CD4-positive, alpha-beta T cell (primary cell): ENCODE measurements around the gene ERH. TPM values are rescaled to one million over a fixed set of nuclear protein-coding genes. Genes with fewer than 3 reads are reported as not detected.

Source experiments
- ATAC-seq: fragments of 200-7000 bp; cut with Tn5 transposase; one replicate; pipeline ENCODE4 v1.10.0; 2022; ENCODE audit warnings: mild to moderate bottlenecking; ENCODE audit not compliant: poor library complexity
- CTCF ChIA-PET: fragments of 350-600 bp; sonication (Branson Sonifier 250); formaldehyde crosslinking; loops from one replicate; lab custom pipeline; 2021; ENCODE audit warnings: antibody characterized with exemption, inconsistent platforms; lab: Charles Lee
- POLR2A ChIA-PET: fragments of 350-600 bp; sonication (Branson Sonifier 250); formaldehyde crosslinking; loops from one replicate; lab custom pipeline; 2021; ENCODE audit warnings: antibody characterized with exemption, inconsistent platforms; lab: Charles Lee
- DNase-seq, 14 experiments: peaks; one replicate each; pipeline ENCODE4 v3.0.0-alpha.2; 2013 to 2020; ENCODE audit warnings: mixed read lengths in 2 of 14
- H3K27ac ChIP-seq, 2 donors: one replicate each; pipeline versions ENCODE4 v1.5.1 to v1.7.0; 2013; ENCODE audit warnings: low read length in 2 of 2, low read depth in 1 of 2, mild to moderate bottlenecking in 1 of 2
- H3K27me3 ChIP-seq, 2 experiments: 1 replicate in 1 of 2; 2 replicates in 1 of 2; pipeline versions ENCODE4 v1.6.1 to v1.7.0; 2013; ENCODE audit warnings: low read length in 2 of 2, control low read depth in 1 of 2, mild to moderate bottlenecking in 1 of 2, moderate library complexity in 1 of 2; ENCODE audit not compliant: insufficient read depth in 2 of 2, control insufficient read depth in 1 of 2
- H3K36me3 ChIP-seq: one replicate; pipeline ENCODE4 v1.6.1; 2013; ENCODE audit warnings: low read length, control low read depth; ENCODE audit not compliant: insufficient read depth
- H3K4me1 ChIP-seq: one replicate; pipeline ENCODE4 v1.6.1; 2013; ENCODE audit warnings: low read length, control low read depth; ENCODE audit not compliant: insufficient read depth
- H3K4me3 ChIP-seq: one replicate; pipeline ENCODE4 v1.5.1; 2013; ENCODE audit warnings: mild to moderate bottlenecking, low read length, moderate library complexity
- H3K9me3 ChIP-seq, 2 experiments: 1 replicate in 1 of 2; 2 replicates in 1 of 2; pipeline versions ENCODE4 v1.6.1 to v1.7.0; 2013; ENCODE audit warnings: low read length in 2 of 2, mild to moderate bottlenecking in 2 of 2, control low read depth in 1 of 2, moderate library complexity in 1 of 2; ENCODE audit not compliant: control insufficient read depth in 1 of 2, insufficient read depth in 1 of 2
- H3K27ac Mint-ChIP-seq: one replicate; pipeline ENCODE4 v1.8.0; 2020; ENCODE audit warnings: mixed read lengths
- H3K27me3 Mint-ChIP-seq: one replicate; pipeline ENCODE4 v1.8.0; 2021; ENCODE audit warnings: mixed read lengths
- H3K36me3 Mint-ChIP-seq: one replicate; pipeline ENCODE4 v1.8.0; 2021; ENCODE audit warnings: low read depth, mixed read lengths
- H3K4me1 Mint-ChIP-seq: one replicate; pipeline ENCODE4 v1.8.0; 2021; ENCODE audit warnings: low read depth, mixed read lengths
- H3K4me3 Mint-ChIP-seq: one replicate; pipeline ENCODE4 v1.8.0; 2020; ENCODE audit warnings: mild to moderate bottlenecking, mixed read lengths
- H3K9me3 Mint-ChIP-seq: one replicate; pipeline ENCODE4 v1.8.0; 2020; ENCODE audit warnings: mixed read lengths
- CTCF ChIP-seq: fragments of 200-600 bp; IDR thresholded peaks from one replicate; pipeline ENCODE4 v1.8.0; 2022; ENCODE audit warnings: antibody characterized with exemption, mild to moderate bottlenecking
- intact Hi-C, 2 experiments: fragments of 100-400 bp; cut with DNase I in 1 of 2; cut with micrococcal nuclease in 1 of 2; formaldehyde crosslinking; loops; one replicate each; pipeline versions ENCODE4 v1.15.1 to v1.9.0; 2023 to 2025; cut with DNase I, micrococcal nuclease
- total RNA-seq, 174 experiments: library from RNA in 2 of 174; stranded (reverse) in 2 of 174; gene quantifications; one replicate each; pipeline ENCODE4 v1.2.3 and lab custom pipeline; 2021 to 2026

Gene ERH
- total RNA-seq, 2 experiments from 2014 or later: 87.0 to 96.3 TPM

DNA sequence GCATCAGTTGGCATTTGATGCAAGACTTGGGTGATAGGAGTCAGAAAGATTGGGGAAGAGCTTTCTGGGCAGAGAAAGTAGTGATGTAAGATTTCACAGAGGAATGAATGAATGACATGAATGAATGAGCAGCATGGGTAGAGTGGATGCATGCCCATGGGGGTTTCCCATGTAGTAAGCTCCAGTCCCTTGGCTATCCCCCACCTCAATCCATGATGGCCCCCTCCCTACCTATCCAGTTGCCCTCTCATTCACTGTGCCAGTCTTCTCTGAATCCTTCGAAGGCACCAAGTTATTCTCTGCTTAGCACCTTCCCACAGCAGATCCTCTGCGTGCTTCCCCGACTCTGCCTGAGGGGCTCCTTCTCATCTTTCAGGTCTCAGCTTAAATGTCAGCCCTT, 32.0 kb downstream of the ERH start:
- TF ChIP-seq CTCF: no peak
- Mint-ChIP-seq H3K9me3 (no peaks in the 10 kb centered on the region), H3K4me3 (no peak overlapping the region), H3K4me1 (no peaks in the 10 kb centered on the region), H3K27ac (no peak overlapping the region), H3K36me3 (no peaks in the 10 kb centered on the region), H3K27me3 (no peaks in the 10 kb centered on the region)
- no peaks in the 10 kb centered on the region for H3K4me1 ChIP-seq
- H3K4me3 ChIP-seq: no peak overlapping the region
- no peak overlapping the region for H3K27ac ChIP-seq
- no peaks in the 10 kb centered on the region for H3K36me3 ChIP-seq
- ATAC-seq (no peak), DNase-seq (no peak)
- H3K9me3 ChIP-seq: no peaks in the 10 kb centered on the region
- H3K27me3 ChIP-seq: no peaks in the 10 kb centered on the region
- POLR2A ChIA-PET: no interaction called here
- CTCF ChIA-PET: no interaction called here
- intact Hi-C loops: no loop called here

DNA sequence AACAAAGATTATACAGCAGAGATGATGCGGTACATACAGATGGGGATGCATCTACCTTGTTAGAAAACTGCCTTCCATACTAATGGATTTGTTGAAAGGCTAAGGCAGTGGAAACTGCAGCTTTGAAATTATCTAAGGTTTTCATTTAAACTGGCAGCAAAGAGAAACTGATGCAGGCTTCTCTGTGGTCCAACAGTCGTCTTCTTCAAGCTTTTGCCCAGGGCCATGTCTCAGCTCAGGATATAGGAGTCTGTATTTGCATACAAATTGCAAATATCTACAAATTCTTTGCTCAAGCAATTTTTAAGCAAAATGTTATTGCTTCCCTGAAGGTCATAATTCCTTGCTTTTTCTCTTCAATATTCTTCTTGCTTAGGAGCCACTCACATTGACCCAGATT, 33.7 kb downstream of the ERH start:
- ATAC-seq (no peak), DNase-seq (no peak)
- H3K36me3 ChIP-seq: no peaks in the 10 kb centered on the region
- no peaks in the 10 kb centered on the region for H3K27me3 ChIP-seq
- H3K9me3 ChIP-seq: no peaks in the 10 kb centered on the region
- H3K4me1 ChIP-seq: no peaks in the 10 kb centered on the region
- Mint-ChIP-seq H3K27ac (no peak overlapping the region), H3K4me1 (no peaks in the 10 kb centered on the region), H3K36me3 (no peaks in the 10 kb centered on the region), H3K9me3 (no peaks in the 10 kb centered on the region), H3K27me3 (no peaks in the 10 kb centered on the region), H3K4me3 (no peak overlapping the region)
- H3K27ac ChIP-seq: no peak overlapping the region
- intact Hi-C loops: no loop called here
- no peak for TF ChIP-seq CTCF
- no peak overlapping the region for H3K4me3 ChIP-seq
- ChIA-PET POLR2A (no interaction called here), CTCF (interaction anchor here (0.9 kb wide), 1 partner anchor 19 kb away, joined by 4 read pairs; no protein-coding TSS in a partner anchor)

GRCh38 chr14:69363964-69364363, 34.1 kb downstream of the ERH start:
- H3K9me3 Mint-ChIP-seq: no peaks in the 10 kb centered on the region
- Histone ChIP-seq H3K4me3 (no peak overlapping the region), H3K4me1 (no peaks in the 10 kb centered on the region), H3K27ac (no peak overlapping the region), H3K36me3 (no peaks in the 10 kb centered on the region), H3K9me3 (no peaks in the 10 kb centered on the region), H3K27me3 (no peaks in the 10 kb centered on the region)
- H3K27ac Mint-ChIP-seq: no peak overlapping the region
- TF ChIP-seq CTCF: no peak
- intact Hi-C loops: no loop called here
- ATAC-seq: no peak
- no peaks in the 10 kb centered on the region for H3K4me1 Mint-ChIP-seq
- no peak for DNase-seq
- no peak overlapping the region for H3K4me3 Mint-ChIP-seq
- POLR2A ChIA-PET: no interaction called here
- no peaks in the 10 kb centered on the region for H3K36me3 Mint-ChIP-seq
- CTCF ChIA-PET: no interaction called here
- no peaks in the 10 kb centered on the region for H3K27me3 Mint-ChIP-seq
